ENCODE data around the gene JOSD2.

The JOSD2 gene, protein sequence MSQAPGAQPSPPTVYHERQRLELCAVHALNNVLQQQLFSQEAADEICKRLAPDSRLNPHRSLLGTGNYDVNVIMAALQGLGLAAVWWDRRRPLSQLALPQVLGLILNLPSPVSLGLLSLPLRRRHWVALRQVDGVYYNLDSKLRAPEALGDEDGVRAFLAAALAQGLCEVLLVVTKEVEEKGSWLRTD

GRCh38 chr19:50511069-50511822 is at the start of gene JOSD2:
TSS of gene JOSD2 (minus strand) at chr19:50511191. CDS start at chr19:50510431, 760 bp downstream.
- DNase-seq (ENCODE audit: low read depth in 2 of 2) = peak; percentile 95 to 98

DNA sequence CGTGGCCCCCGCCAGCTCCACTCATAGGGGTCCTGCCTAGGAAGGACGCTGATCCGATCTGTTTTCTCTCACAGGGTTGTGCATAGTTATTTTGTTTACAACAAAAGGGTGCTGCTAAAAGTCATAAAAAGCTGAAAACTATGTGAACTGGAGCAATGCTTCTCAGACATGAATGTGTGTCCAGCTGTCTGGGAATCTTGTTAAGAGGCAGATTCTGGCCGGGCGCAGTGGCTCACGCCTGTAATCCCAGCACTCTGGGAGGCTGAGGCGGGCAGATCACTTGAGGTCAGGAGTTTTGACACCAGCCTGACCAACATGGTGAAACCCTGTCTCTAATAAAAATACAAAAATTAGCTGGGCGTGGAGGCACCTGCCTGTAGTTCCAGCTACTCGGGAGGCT is 48.6 kb upstream of the JOSD2 start:
- no peak for DNase-seq (ENCODE audit: low read depth in 2 of 2)

GRCh38 chr19:50558449-50558848 is 47.5 kb upstream of the JOSD2 start:
- DNase-seq (ENCODE audit: low read depth in 2 of 2) = no peak

DNA sequence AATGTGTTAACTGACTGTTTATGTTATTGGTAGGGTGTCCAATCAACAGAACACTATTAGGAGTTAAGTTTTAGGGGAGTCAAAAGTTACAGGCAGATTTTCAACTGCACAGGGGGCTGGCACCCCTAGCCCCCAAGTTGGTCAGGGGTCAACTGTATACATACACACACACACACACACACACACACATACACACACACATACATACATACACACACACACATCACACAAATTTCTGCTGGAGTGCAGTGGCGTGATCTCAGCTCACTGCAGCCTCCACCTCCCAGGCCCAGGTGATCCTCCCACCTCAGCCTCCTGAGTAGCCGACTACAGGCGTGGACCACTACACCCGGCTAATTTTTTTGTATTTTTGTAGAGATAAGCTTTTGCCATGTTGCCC is 47.0 kb upstream of the JOSD2 start:
- no peak for DNase-seq (ENCODE audit: low read depth in 2 of 2)

- no peak for DNase-seq (ENCODE audit: low read depth in 2 of 2)
These were observed 46.1 kb upstream of the JOSD2 start for GRCh38 chr19:50557009-50557613.

DNA sequence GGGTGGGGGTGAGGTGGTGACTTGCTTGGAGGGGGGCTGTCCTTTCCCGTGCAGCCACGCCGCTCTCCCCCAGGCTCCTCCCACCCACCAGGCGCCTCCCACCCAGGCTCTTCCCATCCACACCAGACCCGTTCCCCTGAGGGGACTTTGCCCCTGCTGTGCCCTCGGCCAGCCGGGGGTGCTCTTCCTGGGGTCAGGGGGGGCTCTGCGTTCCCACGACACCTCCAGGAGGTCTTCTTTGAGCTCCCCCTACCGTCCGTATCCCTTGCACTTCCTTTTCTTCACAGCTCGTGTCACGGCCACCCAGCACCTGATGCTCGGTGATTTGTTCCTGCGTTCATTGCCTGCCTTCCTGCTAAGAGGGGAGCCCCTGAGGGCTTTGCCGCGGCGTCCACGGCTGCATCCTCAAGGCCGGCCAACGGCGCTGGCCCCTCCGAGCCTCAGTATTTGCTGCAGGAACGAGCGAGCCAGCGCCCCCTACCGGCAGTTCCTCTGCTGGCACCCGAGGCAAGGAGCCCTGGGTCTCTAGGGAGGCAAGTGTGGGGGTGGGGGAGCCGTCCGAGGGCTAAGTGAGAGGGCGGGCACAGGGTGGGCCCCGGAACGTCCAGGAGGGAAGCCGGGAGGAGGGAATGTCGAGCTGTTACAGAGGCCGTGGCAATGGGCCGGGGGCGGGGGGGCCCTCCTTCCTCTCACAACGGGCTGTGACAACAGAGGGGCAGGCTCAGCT is 45.5 kb upstream of the JOSD2 start:
- peak; percentile 23 to 38 for DNase-seq (ENCODE audit: low read depth in 2 of 2)

DNA sequence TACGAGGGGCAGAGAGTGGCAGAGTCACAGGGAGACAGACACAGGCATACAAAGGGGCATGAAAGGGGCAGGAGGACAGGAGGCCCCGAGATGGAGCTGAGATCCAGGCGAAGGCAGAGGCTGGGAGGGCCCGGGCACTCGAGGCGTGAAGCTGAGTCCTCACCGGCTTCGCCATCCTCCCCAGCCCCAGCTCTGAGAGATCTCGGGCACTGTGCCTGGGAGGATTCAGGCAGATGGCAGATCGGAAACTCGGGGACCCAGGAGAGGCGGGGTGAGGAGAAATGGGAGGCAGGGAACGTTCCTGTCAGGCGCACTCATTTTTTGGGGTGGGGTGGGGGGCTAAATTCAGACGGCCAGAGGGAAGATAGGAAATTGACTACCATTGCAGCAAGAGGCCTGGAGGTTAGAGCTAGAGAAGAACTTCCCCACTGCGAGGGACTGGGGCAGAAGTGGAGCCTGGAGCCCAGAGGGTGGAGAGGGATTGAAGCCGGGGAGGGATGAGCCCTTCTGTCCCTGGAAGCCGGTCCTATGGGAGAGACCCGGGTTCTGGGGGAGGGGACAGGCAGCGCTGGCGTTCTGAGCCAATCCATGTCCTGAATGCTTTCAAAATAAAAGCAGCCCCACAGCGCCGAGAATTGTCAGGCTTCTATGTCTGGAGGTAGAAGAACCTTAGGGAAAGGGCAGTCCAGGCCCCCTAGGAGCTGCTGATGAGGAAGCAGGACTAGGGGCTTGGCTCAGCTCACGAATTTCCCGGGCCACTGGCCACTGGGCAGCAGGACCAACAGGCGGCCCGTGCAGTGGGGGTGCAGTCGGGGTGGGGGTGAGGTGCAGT is 44.7 kb upstream of the JOSD2 start:
- no peak for DNase-seq (ENCODE audit: low read depth in 2 of 2)

DNA sequence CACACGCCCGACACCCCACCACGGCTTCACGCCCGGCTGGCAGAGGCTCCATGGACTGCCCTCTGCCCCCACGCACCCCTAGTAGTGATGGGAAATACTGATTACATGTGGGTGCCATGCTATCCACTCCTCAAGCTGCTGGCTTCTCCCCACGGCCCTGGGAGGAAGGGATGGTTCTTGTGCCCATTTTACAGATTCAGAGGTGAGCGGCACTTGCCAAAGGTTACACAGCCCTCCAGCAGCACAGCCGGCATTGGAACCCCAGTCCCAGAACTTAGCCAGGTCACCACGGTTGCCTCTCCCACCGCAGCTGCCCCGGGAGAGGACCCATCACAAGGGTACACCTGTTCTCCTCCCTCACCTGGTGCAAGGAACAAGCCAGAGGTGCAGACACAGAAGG is 44.0 kb upstream of the JOSD2 start:
- DNase-seq (ENCODE audit: low read depth in 2 of 2) = no peak

- no peak for DNase-seq (ENCODE audit: low read depth in 2 of 2)
These were observed 43.2 kb upstream of the JOSD2 start for GRCh38 chr19:50554212-50554611.

- DNase-seq (ENCODE audit: low read depth in 2 of 2) = no peak
These were observed 42.2 kb upstream of the JOSD2 start for GRCh38 chr19:50553134-50553703.

DNA sequence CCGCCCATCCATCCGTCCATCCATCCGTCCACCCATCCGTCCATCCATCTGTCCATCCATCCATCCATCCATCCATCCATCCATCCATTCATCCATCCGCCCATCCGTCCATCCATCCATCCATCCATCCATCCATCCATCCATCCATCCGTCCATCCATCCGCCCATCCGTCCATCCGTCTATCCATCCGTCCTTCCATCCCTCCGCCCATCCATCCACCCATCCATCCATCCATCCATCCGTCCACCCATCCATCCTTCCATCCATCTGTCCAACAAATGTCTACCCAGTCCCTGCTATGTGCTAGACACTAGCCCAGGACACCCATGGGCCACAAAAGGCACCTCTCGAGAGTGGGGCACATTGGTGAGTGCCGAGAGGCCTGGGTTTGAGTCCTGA is 41.5 kb upstream of the JOSD2 start:
- no peak for DNase-seq (ENCODE audit: low read depth in 2 of 2)

GRCh38 chr19:50551715-50552187 is 40.8 kb upstream of the JOSD2 start:
- DNase-seq (ENCODE audit: low read depth in 2 of 2) = no peak

- no peak for DNase-seq (ENCODE audit: low read depth in 2 of 2)
These were observed 40.2 kb upstream of the JOSD2 start for GRCh38 chr19:50551034-50551714.

GRCh38 chr19:50550594-50550966 is 39.6 kb upstream of the JOSD2 start:
- DNase-seq (ENCODE audit: low read depth in 2 of 2) = no peak

DNA sequence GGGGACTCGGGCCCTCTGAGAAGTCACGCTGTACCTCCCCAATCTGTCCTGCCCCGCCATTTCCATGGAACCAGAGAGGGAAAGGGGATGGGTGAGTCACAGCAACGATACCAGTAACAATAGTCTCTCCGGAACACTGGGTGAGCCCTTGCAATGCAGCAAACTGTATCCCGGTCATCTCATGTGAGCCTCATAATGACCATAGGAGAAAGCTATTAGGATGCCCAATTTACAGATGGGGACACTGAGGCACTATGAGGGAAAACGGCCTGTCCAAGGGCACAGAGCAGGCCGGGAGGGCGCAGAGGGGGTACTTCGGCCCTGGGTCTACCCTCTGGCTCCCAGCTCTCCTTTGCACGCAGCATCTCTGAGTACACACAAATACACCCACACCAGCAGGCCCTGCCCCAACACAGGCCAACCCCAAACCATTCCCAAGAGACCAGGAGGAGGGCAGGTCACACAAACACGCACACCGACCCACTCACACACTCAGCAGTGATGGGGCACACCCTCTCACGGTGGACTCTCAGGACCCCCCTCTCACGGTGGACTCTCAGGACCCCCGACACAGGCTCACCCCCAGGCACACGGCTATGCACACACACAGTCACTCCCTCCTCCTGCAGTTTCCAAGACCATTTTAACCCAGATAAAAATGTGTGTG is 39.1 kb upstream of the JOSD2 start:
- DNase-seq (ENCODE audit: low read depth in 2 of 2) = no peak

- no peak for DNase-seq (ENCODE audit: low read depth in 2 of 2)
These were observed 38.3 kb upstream of the JOSD2 start for GRCh38 chr19:50549059-50549926.

GRCh38 chr19:50548191-50549058 is 37.4 kb upstream of the JOSD2 start:
- DNase-seq (ENCODE audit: low read depth in 2 of 2) = no peak

Data from stimulated activated CD8-positive, alpha-beta memory T cell treated with anti-CD3 and anti-CD28 coated beads, Interleukin-15, amount 100 ng/mL, for 4 hours (primary cell).